Ectodermal cell (in vitro differentiated cells): ENCODE results near the gene HIPK2.

ENCODE experiments used
- H3K27ac ChIP-seq: 2 replicates; pipeline ENCODE4 v1.7.0; 2013; ENCODE audit warnings: mild to moderate bottlenecking, low read depth, low read length; ENCODE audit not compliant: insufficient read depth, poor library complexity, severe bottlenecking
- H3K27me3 ChIP-seq: 2 replicates; pipeline ENCODE4 v1.7.0; 2013; ENCODE audit warnings: mild to moderate bottlenecking, low read length; ENCODE audit not compliant: insufficient read depth, control insufficient read depth, poor library complexity, severe bottlenecking
- H3K36me3 ChIP-seq: one replicate; pipeline ENCODE4 v1.7.0; 2013; ENCODE audit warnings: low read length; ENCODE audit not compliant: control insufficient read depth, insufficient read depth
- H3K4me1 ChIP-seq: one replicate; pipeline ENCODE4 v1.7.0; 2013; ENCODE audit warnings: low read length; ENCODE audit not compliant: control insufficient read depth, insufficient read depth
- H3K4me3 ChIP-seq: 2 replicates; pipeline ENCODE4 v1.7.0; 2013; ENCODE audit warnings: low read depth, low read length, control low read depth; ENCODE audit not compliant: insufficient read depth
- H3K9me3 ChIP-seq: 2 replicates; pipeline ENCODE4 v1.7.0; 2013; ENCODE audit warnings: mild to moderate bottlenecking, low read length, moderate library complexity; ENCODE audit not compliant: control insufficient read depth
- WGBS, 2 experiments: methylation state at CpG; one replicate each; pipeline ENCODE4 v1.1.7; 2013; ENCODE audit warnings: missing lambda C conversion rate in 2 of 2; 5-methylcytosine and 5-hydroxymethylcytosine counted together

HIPK2 gene

GRCh38 chr7:139708541-139708940, 69.3 kb downstream of the HIPK2 start:
- H3K27me3 ChIP-seq = no peaks in the 10 kb centered on the region
- no peaks in the 10 kb centered on the region for H3K36me3 ChIP-seq
- no peaks in the 10 kb centered on the region for H3K9me3 ChIP-seq
- H3K27ac ChIP-seq = no peak overlapping the region
- no peak overlapping the region for H3K4me3 ChIP-seq
- WGBS, 2 experiments = 95 to 96% methylated on average over 6 of the region's 6 CpGs
- peaks cover 32% of the 10 kb centered on the region for H3K4me1 ChIP-seq

GRCh38 chr7:139706837-139707236, 71.0 kb downstream of the HIPK2 start:
- Histone ChIP-seq H3K27ac (no peak overlapping the region), H3K4me3 (no peak overlapping the region), H3K9me3 (no peaks in the 10 kb centered on the region), H3K27me3 (no peaks in the 10 kb centered on the region), H3K36me3 (no peaks in the 10 kb centered on the region), H3K4me1 (peaks cover 24% of the 10 kb centered on the region)
- WGBS, 2 experiments = 85 to 86% methylated on average over 9 of the region's 9 CpGs

GRCh38 chr7:139704308-139704879, 73.4 kb downstream of the HIPK2 start:
- WGBS, 2 experiments = 93 to 94% methylated on average over 8 of the region's 8 CpGs
- H3K9me3 ChIP-seq = no peaks in the 10 kb centered on the region
- peaks cover 22% of the 10 kb centered on the region for H3K4me1 ChIP-seq
- H3K4me3 ChIP-seq = no peak overlapping the region
- H3K27ac ChIP-seq = no peak overlapping the region
- H3K27me3 ChIP-seq = no peaks in the 10 kb centered on the region
- no peaks in the 10 kb centered on the region for H3K36me3 ChIP-seq

GRCh38 chr7:139703487-139704307, 74.1 kb downstream of the HIPK2 start:
- no peak overlapping the region for H3K4me3 ChIP-seq
- 86 to 87% methylated on average over 5 of the region's 5 CpGs for WGBS, 2 experiments
- H3K36me3 ChIP-seq = no peaks in the 10 kb centered on the region

GRCh38 chr7:139702811-139703486, 74.8 kb downstream of the HIPK2 start:
- H3K36me3 ChIP-seq = no peaks in the 10 kb centered on the region
- H3K9me3 ChIP-seq = no peaks in the 10 kb centered on the region
- H3K27ac ChIP-seq = no peak overlapping the region
- H3K4me3 ChIP-seq = no peak overlapping the region
- H3K4me1 ChIP-seq = peaks cover 22% of the 10 kb centered on the region
- 88 to 94% methylated on average over 8 to 9 of the region's 10 CpGs for WGBS, 2 experiments
- no peaks in the 10 kb centered on the region for H3K27me3 ChIP-seq

More at GRCh38 chr7:139703487-139704307, 74.1 kb downstream of the HIPK2 start:
- H3K27me3 ChIP-seq = no peaks in the 10 kb centered on the region
- H3K4me1 ChIP-seq = peaks cover 22% of the 10 kb centered on the region
- H3K27ac ChIP-seq = no peak overlapping the region
- no peaks in the 10 kb centered on the region for H3K9me3 ChIP-seq

- 74 to 79% methylated on average over 8 of the region's 8 CpGs for WGBS, 2 experiments
- no peak overlapping the region for H3K4me3 ChIP-seq
- H3K36me3 ChIP-seq = no peaks in the 10 kb centered on the region
- no peaks in the 10 kb centered on the region for H3K9me3 ChIP-seq
- peaks cover 22% of the 10 kb centered on the region for H3K4me1 ChIP-seq
- no peak overlapping the region for H3K27ac ChIP-seq
- no peaks in the 10 kb centered on the region for H3K27me3 ChIP-seq
These were observed 75.5 kb downstream of the HIPK2 start for GRCh38 chr7:139702313-139702731.

GRCh38 chr7:139701908-139702307, 75.9 kb downstream of the HIPK2 start:
- no peaks in the 10 kb centered on the region for H3K27me3 ChIP-seq
- peaks cover 18% of the 10 kb centered on the region for H3K4me1 ChIP-seq
- H3K36me3 ChIP-seq = no peaks in the 10 kb centered on the region
- H3K4me3 ChIP-seq = no peak overlapping the region
- 84 to 86% methylated on average over 12 of the region's 12 CpGs for WGBS, 2 experiments
- no peaks in the 10 kb centered on the region for H3K9me3 ChIP-seq
- no peak overlapping the region for H3K27ac ChIP-seq

- Histone ChIP-seq H3K27me3 (no peaks in the 10 kb centered on the region), H3K4me1 (peaks cover 9% of the 10 kb centered on the region), H3K27ac (no peak overlapping the region), H3K36me3 (no peaks in the 10 kb centered on the region), H3K4me3 (no peak overlapping the region), H3K9me3 (no peaks in the 10 kb centered on the region)
- 92 to 93% methylated on average over 16 of the region's 16 CpGs for WGBS, 2 experiments
These were observed 77.1 kb downstream of the HIPK2 start for GRCh38 chr7:139700505-139701235.

GRCh38 chr7:139699640-139700504, 77.9 kb downstream of the HIPK2 start:
- no peaks in the 10 kb centered on the region for H3K27me3 ChIP-seq
- no peaks in the 10 kb centered on the region for H3K36me3 ChIP-seq
- no peaks in the 10 kb centered on the region for H3K9me3 ChIP-seq
- WGBS, 2 experiments = 85 to 87% methylated on average over 18 of the region's 18 CpGs
- H3K27ac ChIP-seq = no peak overlapping the region
- peaks cover 9% of the 10 kb centered on the region for H3K4me1 ChIP-seq
- no peak overlapping the region for H3K4me3 ChIP-seq
